GM19240 (cell line): ENCODE data around the gene SYT8.

Source experiments
- DNase-seq: peaks from one replicate; pipeline ENCODE4 v3.0.0; 2011; ENCODE audit warnings: low spot score; ENCODE audit not compliant: insufficient read length

The SYT8 gene

GRCh38 chr11:1831338-1832210 is 3.2 kb upstream of the SYT8 start:
- no peak for DNase-seq

- DNase-seq = peak; percentile 77
Observed at GRCh38 chr11:1832211-1832919, 2.4 kb upstream of the SYT8 start.

DNA sequence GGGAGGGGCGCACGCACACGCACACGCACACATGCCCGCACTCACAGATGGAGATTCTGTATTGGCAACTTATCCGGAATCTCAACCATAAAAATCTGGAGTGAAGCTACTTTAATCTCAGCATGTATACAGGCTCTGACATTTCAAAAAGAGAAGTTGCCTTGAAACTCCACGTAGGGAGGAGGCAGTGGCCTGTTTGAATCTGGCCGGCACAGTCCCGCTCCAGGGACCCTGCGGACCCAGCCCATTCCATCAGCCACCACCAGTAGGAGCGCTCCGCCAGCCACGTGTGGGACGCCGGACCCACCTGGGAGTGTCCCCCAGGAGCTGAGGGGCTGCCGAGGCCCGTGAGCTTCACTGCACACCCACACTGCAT is 1.9 kb upstream of the SYT8 start:
- no peak for DNase-seq

DNA sequence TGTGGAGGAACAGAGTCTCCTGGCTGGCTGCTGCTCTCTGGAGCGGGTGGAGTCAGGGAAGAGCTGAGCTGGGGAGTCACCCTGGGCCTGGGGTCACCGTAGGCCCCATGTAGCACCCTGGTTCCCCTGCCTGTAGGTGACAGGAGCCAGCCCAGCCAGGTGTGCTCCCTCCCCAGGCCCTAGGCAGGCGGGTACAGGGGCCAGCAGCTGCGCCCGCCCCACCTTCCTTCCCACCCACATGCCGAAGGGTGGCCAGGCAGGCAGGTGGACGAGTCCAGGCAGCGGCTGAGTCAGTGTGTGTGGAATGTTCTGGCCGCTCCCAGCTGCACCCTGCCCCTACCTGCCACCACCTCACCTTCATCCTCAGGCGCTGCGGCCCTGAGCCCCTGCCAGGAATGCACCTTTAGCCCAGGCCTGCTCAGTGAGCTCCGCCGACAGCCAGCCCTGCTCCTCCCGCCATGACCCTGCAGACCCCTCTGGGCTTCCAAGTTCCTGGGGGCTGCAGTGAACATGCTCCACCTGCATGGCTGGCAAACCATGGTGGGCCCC is 654 bp upstream of the SYT8 start:
- DNase-seq = no peak

- DNase-seq = no peak
Observed at GRCh38 chr11:1835671-1836010, 851 bp downstream of the SYT8 start.

DNA sequence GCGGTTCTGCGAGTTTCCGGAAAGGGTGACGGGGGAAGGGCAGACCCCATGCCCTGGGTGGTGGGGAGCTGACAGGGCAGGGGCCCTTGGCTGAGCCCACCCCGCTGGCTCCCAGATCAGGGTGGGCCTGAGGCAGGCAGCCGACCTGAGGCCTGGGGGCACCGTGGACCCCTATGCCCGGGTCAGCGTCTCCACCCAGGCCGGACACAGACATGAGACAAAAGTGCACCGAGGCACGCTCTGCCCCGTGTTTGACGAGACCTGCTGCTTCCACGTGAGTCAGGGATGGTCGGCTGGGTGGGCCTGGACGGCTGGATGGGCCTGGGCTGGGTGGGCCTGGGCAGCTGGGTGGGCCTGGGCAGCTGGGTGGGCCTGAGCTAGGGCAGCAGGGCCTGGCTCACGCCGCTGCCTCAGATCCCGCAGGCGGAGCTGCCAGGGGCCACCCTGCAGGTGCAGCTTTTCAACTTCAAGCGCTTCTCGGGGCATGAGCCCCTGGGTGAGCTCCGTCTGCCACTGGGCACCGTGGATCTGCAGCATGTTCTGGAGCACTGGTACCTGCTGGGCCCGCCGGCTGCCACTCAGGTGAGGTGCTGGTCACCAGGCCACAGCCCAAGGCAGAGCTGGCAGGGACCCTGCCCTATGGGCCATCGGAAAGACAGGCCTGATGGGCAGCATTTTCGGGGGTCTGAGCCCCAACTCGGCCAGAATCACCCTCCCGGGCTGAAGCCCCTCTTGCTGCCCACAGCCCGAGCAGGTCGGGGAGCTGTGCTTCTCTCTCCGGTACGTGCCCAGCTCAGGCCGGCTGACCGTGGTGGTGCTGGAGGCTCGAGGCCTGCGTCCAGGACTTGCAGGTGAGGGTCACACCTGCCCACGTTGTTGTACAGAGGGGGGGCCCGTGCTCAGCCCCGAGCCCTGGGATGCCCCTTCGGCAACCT is 1.5 kb downstream of the SYT8 start:
- DNase-seq = no peak

GRCh38 chr11:1837171-1838076 is 2.6 kb downstream of the SYT8 start:
- peak; percentile 98 for DNase-seq

- DNase-seq = no peak
Observed at GRCh38 chr11:1838077-1838425, 3.3 kb downstream of the SYT8 start.

- no peak for DNase-seq
Observed at GRCh38 chr11:1838426-1839144, 3.8 kb downstream of the SYT8 start, which contains the start of gene TNNI2. TNNI2 (plus strand) TSS chr11:1838981; CDS start chr11:1839697, 716 bp downstream.

- DNase-seq = no peak
Observed at GRCh38 chr11:1839204-1839923, 4.6 kb downstream of the SYT8 start.

DNA sequence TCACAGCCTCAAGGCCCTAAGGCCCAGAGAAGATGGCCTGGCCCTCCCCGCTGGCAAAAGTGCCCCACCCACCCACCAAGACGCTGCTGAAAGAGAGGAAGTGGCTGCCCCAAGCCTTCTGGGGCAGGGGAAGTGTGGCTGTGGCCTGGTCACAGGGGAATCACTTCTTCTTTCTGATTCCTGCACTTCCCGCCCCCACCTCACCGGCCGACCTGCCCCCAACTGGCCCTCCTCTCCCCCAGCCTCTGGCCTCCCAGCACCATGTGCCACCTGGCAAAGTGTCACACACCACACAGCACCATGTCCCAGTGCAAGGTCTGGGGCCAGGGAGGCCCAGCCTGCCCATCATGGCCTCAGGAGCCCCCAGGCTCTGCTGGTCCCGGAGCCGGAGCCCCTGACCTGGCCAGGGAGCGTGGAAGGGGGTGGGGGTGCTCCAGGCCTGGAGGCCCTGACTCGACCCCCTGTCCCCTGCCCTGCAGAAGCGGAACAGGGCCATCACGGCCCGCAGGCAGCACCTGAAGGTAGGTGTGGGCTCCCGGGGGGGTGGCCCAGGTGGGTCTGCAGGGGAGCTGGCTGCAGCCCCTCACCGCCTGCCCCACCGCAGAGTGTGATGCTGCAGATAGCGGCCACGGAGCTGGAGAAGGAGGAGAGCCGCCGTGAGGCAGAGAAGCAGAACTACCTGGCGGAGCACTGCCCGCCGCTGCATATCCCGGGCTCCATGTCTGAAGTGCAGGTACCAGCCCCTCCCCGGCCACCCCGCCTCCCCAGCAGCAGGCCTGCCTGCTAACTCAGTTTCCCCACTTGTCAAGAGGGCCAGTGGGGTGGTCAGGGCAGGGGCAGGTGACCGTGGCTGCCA is 5.4 kb downstream of the SYT8 start:
- peak; percentile 80 for DNase-seq

DNA sequence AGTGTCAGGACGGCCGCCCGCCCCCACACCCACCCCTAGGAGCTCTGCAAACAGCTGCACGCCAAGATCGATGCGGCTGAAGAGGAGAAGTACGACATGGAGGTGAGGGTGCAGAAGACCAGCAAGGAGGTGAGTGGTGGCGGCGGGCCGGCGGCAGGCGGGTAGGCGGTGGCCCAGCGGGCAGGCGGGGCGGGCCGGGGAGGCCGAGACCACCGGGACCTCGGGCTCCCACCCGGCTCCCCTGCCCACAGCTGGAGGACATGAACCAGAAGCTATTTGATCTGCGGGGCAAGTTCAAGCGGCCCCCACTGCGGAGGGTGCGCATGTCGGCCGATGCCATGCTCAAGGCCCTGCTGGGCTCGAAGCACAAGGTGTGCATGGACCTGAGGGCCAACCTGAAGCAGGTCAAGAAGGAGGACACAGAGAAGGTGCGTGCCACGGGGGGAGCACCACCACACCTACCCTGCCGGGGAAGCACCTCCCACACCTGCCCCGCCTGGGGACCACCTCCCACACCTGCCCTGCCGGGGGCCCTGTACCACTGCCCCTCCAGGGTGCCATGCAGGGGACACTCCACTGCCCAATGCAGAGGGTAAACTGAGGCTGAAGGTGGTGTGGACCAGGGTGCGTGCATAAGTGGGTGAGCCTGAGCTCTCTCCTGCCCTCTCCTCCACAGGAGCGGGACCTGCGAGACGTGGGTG is 6.1 kb downstream of the SYT8 start:
- DNase-seq = no peak

DNA sequence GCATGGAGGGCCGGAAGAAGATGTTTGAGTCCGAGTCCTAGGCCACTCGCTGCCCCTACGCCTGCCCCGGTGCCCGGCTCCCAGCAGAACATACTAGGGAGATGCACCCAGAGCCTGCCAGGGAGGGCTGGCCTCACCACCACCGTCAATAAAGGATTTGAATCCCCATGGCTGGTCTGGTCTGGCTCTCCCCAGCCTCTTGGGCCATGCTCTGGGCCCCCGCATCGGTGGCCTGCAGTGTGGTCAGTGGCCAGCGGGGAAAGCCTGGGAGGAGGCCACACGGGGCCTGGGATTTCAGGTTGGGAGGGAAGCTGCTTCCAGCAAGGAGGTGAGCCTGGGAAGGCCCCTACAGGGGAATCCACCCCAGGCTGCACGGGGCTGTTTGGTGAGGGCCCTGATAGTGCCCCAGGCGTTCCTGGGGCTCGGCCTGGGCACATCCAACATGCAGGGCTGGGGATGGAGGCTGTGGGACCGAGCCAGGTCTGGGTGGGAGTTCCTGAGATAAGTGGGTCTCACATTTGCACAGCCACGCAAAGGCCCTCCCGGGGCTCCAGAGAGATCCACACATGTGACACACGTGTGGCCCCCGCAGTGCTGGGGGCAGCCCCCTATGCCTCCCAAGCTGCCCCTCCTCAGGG is 6.8 kb downstream of the SYT8 start:
- DNase-seq = no peak

DNA sequence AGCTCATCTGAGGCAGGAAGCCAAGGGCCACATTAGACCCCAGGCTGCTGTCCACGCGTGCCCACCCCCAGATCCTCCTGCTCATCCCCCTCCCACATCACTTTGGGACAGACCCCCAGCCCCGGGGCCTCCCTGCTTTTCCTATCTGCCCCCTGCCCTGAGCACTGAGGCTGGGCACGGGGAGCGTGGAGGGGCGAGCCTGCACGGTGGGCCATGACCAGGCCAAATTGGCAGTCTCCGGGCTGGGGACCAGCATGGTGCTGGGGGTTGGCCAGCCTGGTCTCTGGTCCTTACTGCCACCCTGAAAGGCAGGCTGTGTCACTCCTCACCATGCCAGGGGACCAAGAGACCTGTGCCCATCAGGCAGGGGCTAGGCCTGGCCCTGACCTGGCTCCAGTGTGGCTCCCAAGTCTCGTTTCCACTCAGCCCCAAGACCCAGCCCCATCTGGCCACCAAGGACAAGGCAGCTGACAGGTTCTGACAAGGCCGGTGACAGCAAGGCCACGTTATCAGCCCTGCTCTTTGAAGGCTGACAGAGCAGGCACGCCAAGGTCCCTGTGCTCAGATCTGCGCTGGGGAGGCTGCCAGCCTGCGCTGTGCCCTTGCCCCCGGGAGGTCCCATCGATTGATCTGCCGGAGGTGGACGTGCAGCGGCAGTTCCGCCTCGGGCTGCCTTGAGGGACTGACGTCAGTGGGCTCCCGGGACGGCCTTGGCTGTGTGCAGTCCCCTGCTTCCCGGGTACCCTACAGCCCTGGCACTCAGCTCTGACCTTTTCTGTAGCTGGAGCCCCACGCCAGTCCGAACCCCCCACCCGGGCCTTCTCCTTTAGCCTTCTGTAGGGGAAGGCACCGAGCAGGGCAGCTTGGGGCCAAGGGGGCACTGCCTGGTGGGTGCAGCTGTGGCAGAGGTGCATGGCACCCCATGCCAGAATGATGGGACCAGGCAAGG is 7.6 kb downstream of the SYT8 start:
- DNase-seq = no peak

DNA sequence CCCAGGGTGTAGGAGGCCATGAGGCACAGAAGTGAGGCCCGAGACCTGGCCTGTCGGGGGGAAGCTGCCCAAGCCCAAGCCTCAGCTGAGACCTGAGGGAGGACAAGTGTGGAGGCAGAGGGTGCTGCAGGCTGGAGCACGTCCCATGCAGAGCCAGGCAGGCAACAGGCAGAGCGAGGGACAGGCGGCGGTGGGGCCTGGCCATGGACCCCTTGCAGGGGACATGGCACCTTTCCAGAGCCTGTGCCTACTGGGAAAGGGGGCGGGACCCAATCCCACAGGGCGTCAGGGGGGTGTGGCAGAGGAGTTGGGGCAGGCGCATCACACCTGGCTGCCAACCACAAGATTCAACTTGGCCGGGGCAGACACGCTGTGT is 8.3 kb downstream of the SYT8 start:
- no peak for DNase-seq

GRCh38 chr11:1843796-1844195 is 9.0 kb downstream of the SYT8 start:
- no peak for DNase-seq
